ENCODE data around the gene CROCC2. TPM values are rescaled to one million over a fixed set of nuclear protein-coding genes. Genes with fewer than 3 reads are reported as not detected.

Gene CROCC2
- polyA plus RNA-seq, 1 of the 3 experiments (the other 2 are of a cell fraction): not detected

- Histone ChIP-seq H3K4me2 (no peak overlapping the region), H3K4me1 (ENCODE audit: control insufficient read depth in 1 of 2, insufficient read depth in 2 of 2, low read depth in 1 of 2, low read length in 1 of 2) (no peaks in the 10 kb centered on the region), H3F3A (replicated peaks; ENCODE audit: insufficient read depth) (no peaks in the 10 kb centered on the region), H3K9me3 (no peaks in the 10 kb centered on the region), H3K9ac (no peak overlapping the region), H4K20me1 (ENCODE audit: insufficient read depth) (no peaks in the 10 kb centered on the region), H3K27ac (ENCODE audit: low read depth in 2 of 2, low read length in 1 of 2) (no peak overlapping the region), H3K36me3 (replicated peaks in 1 of 2; ENCODE audit: control insufficient read depth in 1 of 2, insufficient read depth in 2 of 2, low read length in 1 of 2) (no peaks in the 10 kb centered on the region), H2AFZ (ENCODE audit: low read depth) (no peak overlapping the region), H3K27me3 (ENCODE audit: insufficient read depth) (no peaks in the 10 kb centered on the region; the same call in 1 of the 2 replicates), H3K4me3 (ENCODE audit: low read depth in 2 of 2, low read length in 1 of 2) (no peak overlapping the region), H3K79me2 (ENCODE audit: insufficient read depth) (no peaks in the 10 kb centered on the region), H3K9me2 (no peaks in the 10 kb centered on the region)
- WGBS (ENCODE audit: low lambda C conversion rate): 67% methylated on average over 12 of the region's 25 CpGs
- ChIA-PET CTCF (interaction anchor here (0.9 to 1.8 kb wide), 3 partner anchors 13 to 29 kb away, joined by 3 to 6 read pairs (median 5); no protein-coding TSS in a partner anchor), POLR2A (no interaction called here)
- peak; percentile 29 for DNase-seq
- no peak for TF ChIP-seq RFX5 (IDR thresholded peaks at IDR 0.05; ENCODE audit: low read length)
- no peak for TF ChIP-seq GABPA (IDR thresholded peaks at IDR 0.05; ENCODE audit: low read depth)
- no peak for TF ChIP-seq NFIC (IDR thresholded peaks at IDR 0.05; ENCODE audit: borderline replicate concordance)
- no peak for TF ChIP-seq PBX3 (IDR thresholded peaks at IDR 0.05)
- no peak for TF ChIP-seq JUND (IDR thresholded peaks at IDR 0.05)
- no peak for TF ChIP-seq MXI1 (IDR thresholded peaks at IDR 0.05; ENCODE audit: low read depth, low read length)
- TF ChIP-seq, protein P1, sequence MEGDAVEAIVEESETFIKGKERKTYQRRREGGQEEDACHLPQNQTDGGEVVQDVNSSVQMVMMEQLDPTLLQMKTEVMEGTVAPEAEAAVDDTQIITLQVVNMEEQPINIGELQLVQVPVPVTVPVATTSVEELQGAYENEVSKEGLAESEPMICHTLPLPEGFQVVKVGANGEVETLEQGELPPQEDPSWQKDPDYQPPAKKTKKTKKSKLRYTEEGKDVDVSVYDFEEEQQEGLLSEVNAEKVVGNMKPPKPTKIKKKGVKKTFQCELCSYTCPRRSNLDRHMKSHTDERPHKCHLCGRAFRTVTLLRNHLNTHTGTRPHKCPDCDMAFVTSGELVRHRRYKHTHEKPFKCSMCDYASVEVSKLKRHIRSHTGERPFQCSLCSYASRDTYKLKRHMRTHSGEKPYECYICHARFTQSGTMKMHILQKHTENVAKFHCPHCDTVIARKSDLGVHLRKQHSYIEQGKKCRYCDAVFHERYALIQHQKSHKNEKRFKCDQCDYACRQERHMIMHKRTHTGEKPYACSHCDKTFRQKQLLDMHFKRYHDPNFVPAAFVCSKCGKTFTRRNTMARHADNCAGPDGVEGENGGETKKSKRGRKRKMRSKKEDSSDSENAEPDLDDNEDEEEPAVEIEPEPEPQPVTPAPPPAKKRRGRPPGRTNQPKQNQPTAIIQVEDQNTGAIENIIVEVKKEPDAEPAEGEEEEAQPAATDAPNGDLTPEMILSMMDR (IDR thresholded peaks at IDR 0.05): no peak
- TF ChIP-seq, protein P2, sequence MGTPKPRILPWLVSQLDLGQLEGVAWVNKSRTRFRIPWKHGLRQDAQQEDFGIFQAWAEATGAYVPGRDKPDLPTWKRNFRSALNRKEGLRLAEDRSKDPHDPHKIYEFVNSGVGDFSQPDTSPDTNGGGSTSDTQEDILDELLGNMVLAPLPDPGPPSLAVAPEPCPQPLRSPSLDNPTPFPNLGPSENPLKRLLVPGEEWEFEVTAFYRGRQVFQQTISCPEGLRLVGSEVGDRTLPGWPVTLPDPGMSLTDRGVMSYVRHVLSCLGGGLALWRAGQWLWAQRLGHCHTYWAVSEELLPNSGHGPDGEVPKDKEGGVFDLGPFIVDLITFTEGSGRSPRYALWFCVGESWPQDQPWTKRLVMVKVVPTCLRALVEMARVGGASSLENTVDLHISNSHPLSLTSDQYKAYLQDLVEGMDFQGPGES (IDR thresholded peaks at IDR 0.05; ENCODE audit: low read depth, low read length): no peak
- TF ChIP-seq FOXJ3 (CRISPR knock-in tag; IDR thresholded peaks at IDR 0.05): no peak
- TF ChIP-seq RAD21 (IDR thresholded peaks at IDR 0.05; ENCODE audit: low read length): no peak
- TF ChIP-seq SIN3A (IDR thresholded peaks at IDR 0.05; ENCODE audit: borderline replicate concordance, low read depth, low read length): no peak
- TF ChIP-seq MEF2A (IDR thresholded peaks at IDR 0.05; ENCODE audit: borderline replicate concordance, low read depth): no peak
- TF ChIP-seq TCF12 (IDR thresholded peaks at IDR 0.05): no peak
Measured at GRCh38 chr2:240869109-240869955, 36.8 kb upstream of the CROCC2 start.
